WTC11 (cell line): ENCODE results near the gene TRIM7. TPM values are rescaled to one million over a fixed set of nuclear protein-coding genes. Genes with fewer than 3 reads are reported as not detected.

Source experiments
- ATAC-seq: fragments of 200-7000 bp; cut with Tn5 transposase; 2 replicates; pipeline ENCODE4 v1.10.0; 2021; ENCODE audit warnings: mild to moderate bottlenecking, moderate library complexity
- CTCF ChIA-PET: fragments of 300-600 bp; sonication (Branson Sonifier 250); formaldehyde crosslinking; loops from one replicate; lab custom pipeline; 2021; ENCODE audit warnings: antibody characterized with exemption; lab: Charles Lee
- POLR2A ChIA-PET: fragments of 350-600 bp; sonication (Branson Sonifier 250); formaldehyde crosslinking; loops from one replicate; lab custom pipeline; 2021; ENCODE audit warnings: antibody characterized with exemption; lab: Charles Lee
- DNase-seq: peaks from one replicate; pipeline ENCODE4 v3.0.0; 2021; ENCODE audit warnings: low spot score
- H3K27ac Mint-ChIP-seq: 2 replicates; pipeline ENCODE4 v1.8.0; 2021; ENCODE audit warnings: mixed read lengths
- H3K27me3 Mint-ChIP-seq: 2 replicates; pipeline ENCODE4 v1.8.0; 2021; ENCODE audit warnings: low read depth, mild to moderate bottlenecking, moderate library complexity, mixed read lengths
- H3K36me3 Mint-ChIP-seq: 2 replicates; pipeline ENCODE4 v1.8.0; 2021; ENCODE audit warnings: mixed read lengths
- H3K4me1 Mint-ChIP-seq: 2 replicates; pipeline ENCODE4 v1.8.0; 2022; ENCODE audit warnings: mixed read lengths
- H3K4me3 Mint-ChIP-seq: 2 replicates; pipeline ENCODE4 v1.8.0; 2021; ENCODE audit warnings: mild to moderate bottlenecking, moderate library complexity, mixed read lengths
- H3K9me3 Mint-ChIP-seq: 2 replicates; pipeline ENCODE4 v1.8.0; 2021; ENCODE audit warnings: mixed read lengths
- CBFB ChIP-seq: sonication (generic); formaldehyde crosslinking; IDR thresholded peaks from 2 replicates; pipeline ENCODE4 v1.8.1; 2022; ENCODE audit warnings: mild to moderate bottlenecking, low read depth, missing genetic modification reagents
- CDX4 ChIP-seq: fragments of 250-450 bp; sonication (Bioruptor Pico); IDR thresholded peaks from 2 replicates; pipeline ENCODE4 v1.9.0; 2021; ENCODE audit warnings: moderate library complexity, mild to moderate bottlenecking, inconsistent platforms, borderline replicate concordance
- GRHL2 ChIP-seq: fragments of 250-450 bp; sonication (Bioruptor Pico); IDR thresholded peaks from 2 replicates; pipeline ENCODE4 v1.8.0; 2022; ENCODE audit warnings: mild to moderate bottlenecking, moderate library complexity; ENCODE audit not compliant: insufficient replicate concordance, severe bottlenecking
- IRF1 ChIP-seq: sonication (generic); formaldehyde crosslinking; IDR thresholded peaks from 2 replicates; pipeline ENCODE4 v1.8.0; 2023; ENCODE audit warnings: missing genetic modification reagents
- IRF2 ChIP-seq: sonication (generic); formaldehyde crosslinking; IDR thresholded peaks from 2 replicates; pipeline ENCODE4 v1.8.0; 2022; ENCODE audit warnings: low read depth, missing genetic modification reagents, borderline replicate concordance
- JUN ChIP-seq: sonication (generic); formaldehyde crosslinking; IDR thresholded peaks from 2 replicates; pipeline ENCODE4 v1.8.0; 2023; ENCODE audit warnings: mild to moderate bottlenecking, missing genetic modification reagents
- NR2C2 ChIP-seq: sonication (generic); formaldehyde crosslinking; IDR thresholded peaks from 2 replicates; pipeline ENCODE4 v1.8.0; 2022; ENCODE audit warnings: mild to moderate bottlenecking, missing genetic modification reagents
- OVOL2 ChIP-seq: fragments of 250-450 bp; sonication (Bioruptor Pico); IDR thresholded peaks from 2 replicates; pipeline ENCODE4 v1.9.0; 2021; ENCODE audit warnings: mild to moderate bottlenecking, borderline replicate concordance
- PRDM15 ChIP-seq: sonication (generic); formaldehyde crosslinking; IDR thresholded peaks from 2 replicates; pipeline ENCODE4 v1.8.0; 2022; ENCODE audit warnings: missing genetic modification reagents
- RELA ChIP-seq: sonication (generic); formaldehyde crosslinking; IDR thresholded peaks from 2 replicates; pipeline ENCODE4 v1.8.1; 2022; ENCODE audit warnings: missing genetic modification reagents, mild to moderate bottlenecking, borderline replicate concordance
- ZNF232 ChIP-seq: sonication (generic); formaldehyde crosslinking; IDR thresholded peaks from 2 replicates; pipeline ENCODE4 v1.8.0; 2022; ENCODE audit warnings: mild to moderate bottlenecking, missing genetic modification reagents
- ZNF532 ChIP-seq: fragments of 250-450 bp; sonication (Bioruptor Pico); IDR thresholded peaks from 2 replicates; pipeline ENCODE4 v1.9.0; 2021; ENCODE audit warnings: mild to moderate bottlenecking, borderline replicate concordance
- ZSCAN18 ChIP-seq: fragments of 250-450 bp; sonication (Bioruptor Pico); IDR thresholded peaks from 2 replicates; pipeline ENCODE4 v2.1.2; 2022; ENCODE audit warnings: mild to moderate bottlenecking, moderate library complexity
- total RNA-seq: library from RNA; stranded (reverse); gene quantifications from 3 replicates; pipeline ENCODE4 v1.2.3, GENCODE V29; 2021

Gene TRIM7
- total RNA-seq, 1 experiment from 2014 or later = 1.4 TPM

- no peak for TF ChIP-seq ZNF532 (CRISPR knock-in tag)
- no peak for TF ChIP-seq CDX4 (CRISPR knock-in tag)
- no peak for TF ChIP-seq OVOL2
- TF ChIP-seq ZNF232 (CRISPR knock-in tag) = no peak
- no peak for TF ChIP-seq IRF1 (CRISPR knock-in tag)
- TF ChIP-seq NR2C2 (CRISPR knock-in tag) = no peak
- TF ChIP-seq JUN = no peak
- no peak for TF ChIP-seq IRF2 (CRISPR knock-in tag)
- TF ChIP-seq, all 79 proteins: peak for 0
These were observed 11.3 kb downstream of the TRIM7 start (continued) for GRCh38 chr5:181193656-181194055.

GRCh38 chr5:181192337-181193046 is 12.5 kb downstream of the TRIM7 start:
- H3K4me1 Mint-ChIP-seq = peaks cover 19% of the 10 kb centered on the region
- peak overlapping the region; percentile 97 for H3K4me3 Mint-ChIP-seq
- no peaks in the 10 kb centered on the region for H3K9me3 Mint-ChIP-seq
- H3K27ac Mint-ChIP-seq = no peak overlapping the region
- ATAC-seq = no peak
- DNase-seq = no peak
- ChIA-PET CTCF (interaction anchor here (0.6 to 6.7 kb wide), 6 partner anchors 13 to 55 kb away, joined by 3 to 42 read pairs (median 3); partner anchors contain the start of gene TRIM7), POLR2A (interaction anchor here (0.6 to 1.4 kb wide), 3 partner anchors 12 to 53 kb away, joined by 3 to 11 read pairs (median 3); partner anchors contain the start of gene TRIM7)
- 0 out of 2 replicates have a peak, but pooled peaks cover 3% of the 10 kb centered on the region for H3K36me3 Mint-ChIP-seq
- TF ChIP-seq GRHL2 (CRISPR knock-in tag) = no peak
- TF ChIP-seq CBFB (CRISPR knock-in tag) = no peak
- TF ChIP-seq RELA (CRISPR knock-in tag) = no peak
- no peak for TF ChIP-seq ZSCAN18 (CRISPR knock-in tag)
- TF ChIP-seq PRDM15 (CRISPR knock-in tag) = no peak
- TF ChIP-seq IRF2 (CRISPR knock-in tag) = no peak
- peaks cover 36% of the 10 kb centered on the region for H3K27me3 Mint-ChIP-seq
